BLaER1 (cell line): ENCODE data around the gene OSBPL10.

Experiments
- H3K27ac ChIP-seq: shearing (Covaris generic); formaldehyde crosslinking; 2 replicates; pipeline ENCODE4 v1.8.1; 2022
- H3K27me3 ChIP-seq: shearing (Covaris generic); formaldehyde crosslinking; 2 replicates; pipeline ENCODE4 v1.8.1; 2022
- H3K36me3 ChIP-seq: shearing (Covaris generic); formaldehyde crosslinking; 2 replicates; pipeline ENCODE4 v1.8.1; 2022
- H3K4me1 ChIP-seq: shearing (Covaris generic); formaldehyde crosslinking; 2 replicates; pipeline ENCODE4 v1.8.1; 2022
- H3K4me2 ChIP-seq: shearing (Covaris generic); formaldehyde crosslinking; 2 replicates; pipeline ENCODE4 v1.8.1; 2022
- H3K4me3 ChIP-seq: shearing (Covaris generic); formaldehyde crosslinking; 2 replicates; pipeline ENCODE4 v1.8.1; 2022
- H3K9ac ChIP-seq: shearing (Covaris generic); formaldehyde crosslinking; 2 replicates; pipeline ENCODE4 v1.8.1; 2022
- H3K9me3 ChIP-seq: shearing (Covaris generic); formaldehyde crosslinking; 2 replicates; pipeline ENCODE4 v1.8.1; 2022
- H4K20me1 ChIP-seq: shearing (Covaris generic); formaldehyde crosslinking; 2 replicates; pipeline ENCODE4 v1.8.1; 2022
- Cebpa-rat ChIP-seq: shearing (Covaris generic); IDR thresholded peaks from 2 replicates; pipeline ENCODE4 v1.8.1; 2022

OSBPL10 gene

DNA sequence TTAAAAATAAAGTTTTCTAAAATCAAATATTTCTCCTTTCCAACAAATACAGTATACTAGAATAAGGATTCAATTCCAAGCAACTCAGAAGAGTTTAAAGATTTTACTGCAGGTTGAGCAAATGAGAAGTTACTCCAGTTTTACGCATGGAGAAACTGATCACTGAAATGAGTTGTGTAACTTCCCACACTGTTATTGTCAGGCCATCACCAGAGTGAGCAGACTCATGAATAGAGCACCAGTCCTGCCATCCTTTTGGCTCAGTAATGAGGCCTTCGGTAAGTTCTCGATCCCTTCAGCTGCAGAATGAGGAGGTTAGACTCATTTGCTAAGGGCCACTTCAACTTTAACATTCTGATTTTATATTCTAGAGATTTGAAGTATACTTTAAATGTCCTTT, 48.1 kb downstream of the OSBPL10 start:
- Histone ChIP-seq H3K9me3 (no peaks in the 10 kb centered on the region), H3K27me3 (no peaks in the 10 kb centered on the region), H3K27ac (no peak overlapping the region), H4K20me1 (no peaks in the 10 kb centered on the region), H3K4me2 (no peak overlapping the region), H3K4me1 (peaks cover 8% of the 10 kb centered on the region; the same call in 1 of the 2 replicates), H3K9ac (no peak overlapping the region), H3K4me3 (no peak overlapping the region), H3K36me3 (no peaks in the 10 kb centered on the region)
- TF ChIP-seq Cebpa-rat: no peak

DNA sequence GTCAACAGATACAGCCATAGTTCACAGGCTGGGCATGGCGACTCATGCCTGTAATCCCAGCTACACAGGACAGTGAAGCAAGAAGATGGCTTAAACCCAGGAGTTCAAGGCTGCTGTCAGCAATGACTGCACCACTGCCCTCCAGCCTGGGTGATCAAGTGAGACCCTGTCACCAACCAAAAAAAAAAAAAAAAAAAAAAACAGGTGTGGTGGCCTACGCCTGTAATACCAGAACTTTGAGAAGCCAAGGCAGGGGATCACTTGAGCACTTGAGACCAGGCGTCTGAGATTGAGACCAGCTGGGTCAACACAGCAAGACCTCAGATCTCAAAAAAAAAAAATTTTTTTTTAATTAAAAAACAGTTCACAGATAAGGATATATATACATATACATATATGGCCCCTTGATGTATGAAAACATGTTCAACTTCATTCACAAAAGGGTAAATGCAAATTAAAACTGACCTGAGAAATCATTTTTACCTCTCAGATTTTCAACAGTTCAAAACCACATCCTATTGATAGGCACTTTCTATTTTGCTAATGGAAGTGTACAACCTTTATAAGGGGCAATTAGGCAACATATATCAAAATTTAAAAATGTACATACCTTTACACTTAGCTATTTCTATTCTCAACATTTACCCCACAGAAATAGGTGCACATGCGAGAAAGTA, 51.1 kb downstream of the OSBPL10 start:
- H3K9me3 ChIP-seq: no peaks in the 10 kb centered on the region
- H3K27me3 ChIP-seq: no peaks in the 10 kb centered on the region
- H3K36me3 ChIP-seq: no peaks in the 10 kb centered on the region
- TF ChIP-seq Cebpa-rat: no peak
- no peaks in the 10 kb centered on the region for H4K20me1 ChIP-seq
- no peak overlapping the region for H3K27ac ChIP-seq
- no peak overlapping the region for H3K9ac ChIP-seq
- H3K4me1 ChIP-seq: peaks cover 8% of the 10 kb centered on the region; the same call in 1 of the 2 replicates
- no peak overlapping the region for H3K4me3 ChIP-seq
- no peak overlapping the region for H3K4me2 ChIP-seq

DNA sequence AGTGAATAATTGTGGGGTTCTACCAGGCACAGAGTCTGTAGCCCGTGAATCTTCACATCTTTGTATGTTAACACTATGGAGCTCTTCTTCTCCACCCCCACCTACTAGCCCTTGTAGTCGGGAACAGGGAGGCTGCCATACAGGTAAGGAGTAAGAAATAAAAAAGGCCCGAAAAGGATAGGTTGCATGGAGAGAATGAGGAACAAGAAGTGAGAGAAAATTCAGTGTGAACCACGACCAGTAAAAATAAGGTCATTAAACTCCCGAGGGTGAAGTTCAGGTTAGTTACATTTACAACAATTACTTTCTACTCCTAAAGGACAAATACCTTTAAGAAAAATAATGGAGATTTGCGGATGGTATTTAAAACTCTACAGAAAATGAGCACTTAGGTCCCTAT, 53.3 kb downstream of the OSBPL10 start:
- Histone ChIP-seq H3K27ac (no peak overlapping the region), H3K36me3 (no peaks in the 10 kb centered on the region), H3K4me3 (no peak overlapping the region), H4K20me1 (no peaks in the 10 kb centered on the region), H3K9ac (no peak overlapping the region), H3K4me2 (no peak overlapping the region), H3K9me3 (no peaks in the 10 kb centered on the region), H3K4me1 (no peaks in the 10 kb centered on the region), H3K27me3 (no peaks in the 10 kb centered on the region)
- no peak for TF ChIP-seq Cebpa-rat

DNA sequence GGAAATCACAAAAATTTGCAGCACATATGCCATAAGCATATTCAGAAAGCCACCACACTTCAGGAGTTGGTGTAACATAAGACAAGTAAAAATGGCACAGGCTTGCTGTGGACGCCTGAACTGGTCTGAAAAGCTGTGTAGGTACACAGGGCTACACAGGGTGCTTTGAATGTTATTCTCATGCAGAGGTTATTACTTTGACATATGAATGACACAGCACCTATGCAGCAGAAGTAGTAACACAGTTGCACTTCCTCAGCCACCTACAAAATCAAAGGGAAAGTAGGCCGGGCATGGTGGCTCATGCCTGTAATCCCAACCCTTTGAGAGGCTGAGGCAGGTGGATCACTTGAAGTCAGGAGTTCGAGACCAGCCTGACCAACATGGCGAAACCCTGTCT, 54.5 kb downstream of the OSBPL10 start:
- Histone ChIP-seq H3K4me1 (no peaks in the 10 kb centered on the region), H3K4me3 (no peak overlapping the region), H3K36me3 (no peaks in the 10 kb centered on the region), H4K20me1 (no peaks in the 10 kb centered on the region), H3K27ac (no peak overlapping the region), H3K4me2 (no peak overlapping the region), H3K27me3 (no peaks in the 10 kb centered on the region), H3K9ac (no peak overlapping the region), H3K9me3 (no peaks in the 10 kb centered on the region)
- TF ChIP-seq Cebpa-rat: no peak

DNA sequence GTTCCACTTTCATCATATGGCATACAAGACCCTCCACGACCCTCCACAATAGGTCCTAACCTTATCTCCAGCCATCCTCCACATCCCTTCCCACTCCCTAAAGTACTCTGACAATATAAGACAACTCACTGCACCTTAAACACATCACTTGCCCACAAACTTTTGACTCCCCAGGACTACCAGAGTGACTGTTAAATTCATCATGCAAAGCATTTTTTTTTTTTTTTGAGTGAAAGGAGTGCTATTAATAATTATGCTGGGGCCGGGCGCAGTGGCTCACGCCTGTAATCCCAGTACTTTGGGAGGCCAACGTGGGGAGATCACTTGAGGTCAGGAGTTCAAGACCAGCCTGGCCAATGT, 55.8 kb downstream of the OSBPL10 start:
- H4K20me1 ChIP-seq: no peaks in the 10 kb centered on the region
- H3K4me2 ChIP-seq: no peak overlapping the region
- H3K4me3 ChIP-seq: no peak overlapping the region
- H3K9ac ChIP-seq: no peak overlapping the region
- no peak for TF ChIP-seq Cebpa-rat
- H3K4me1 ChIP-seq: no peaks in the 10 kb centered on the region
- no peaks in the 10 kb centered on the region for H3K36me3 ChIP-seq
- no peak overlapping the region for H3K27ac ChIP-seq
- no peaks in the 10 kb centered on the region for H3K27me3 ChIP-seq
- peaks cover 6% of the 10 kb centered on the region for H3K9me3 ChIP-seq

DNA sequence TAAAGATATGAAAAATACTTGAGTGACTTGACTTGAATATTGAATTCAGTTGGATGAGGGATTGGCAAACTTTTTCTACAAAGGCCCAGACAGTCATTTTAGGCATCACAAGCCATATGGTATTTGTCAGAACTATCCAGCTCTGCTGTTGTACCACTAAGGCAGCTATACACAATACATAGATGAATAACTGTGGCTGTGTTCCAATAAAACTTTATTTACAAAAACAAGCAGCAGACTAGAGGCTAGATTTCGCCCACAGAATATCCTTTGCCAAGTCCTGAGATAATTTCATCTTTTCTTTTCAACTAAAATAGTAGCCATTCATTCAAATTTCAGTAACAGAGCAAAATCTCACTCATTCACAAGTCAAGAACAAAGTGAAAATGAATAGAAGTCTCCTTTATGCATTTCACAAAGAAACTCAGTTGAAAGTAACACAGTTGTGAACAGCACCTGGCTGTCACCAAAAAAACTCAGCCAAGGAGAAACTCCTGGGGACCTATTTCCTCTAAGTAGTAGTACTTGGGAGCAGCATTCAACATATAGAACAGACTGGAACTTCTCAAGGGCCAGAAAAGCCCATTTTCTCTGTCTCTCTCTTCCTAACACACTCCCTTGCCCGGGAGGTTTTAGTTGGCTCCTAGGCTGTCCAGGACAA, 56.3 kb downstream of the OSBPL10 start:
- peaks cover 12% of the 10 kb centered on the region for H3K9me3 ChIP-seq
- H3K36me3 ChIP-seq: no peaks in the 10 kb centered on the region
- H3K9ac ChIP-seq: no peak overlapping the region
- H3K27ac ChIP-seq: no peak overlapping the region
- no peak for TF ChIP-seq Cebpa-rat
- no peaks in the 10 kb centered on the region for H3K4me1 ChIP-seq
- H3K4me3 ChIP-seq: no peak overlapping the region
- no peak overlapping the region for H3K4me2 ChIP-seq
- no peaks in the 10 kb centered on the region for H3K27me3 ChIP-seq
- H4K20me1 ChIP-seq: no peaks in the 10 kb centered on the region

DNA sequence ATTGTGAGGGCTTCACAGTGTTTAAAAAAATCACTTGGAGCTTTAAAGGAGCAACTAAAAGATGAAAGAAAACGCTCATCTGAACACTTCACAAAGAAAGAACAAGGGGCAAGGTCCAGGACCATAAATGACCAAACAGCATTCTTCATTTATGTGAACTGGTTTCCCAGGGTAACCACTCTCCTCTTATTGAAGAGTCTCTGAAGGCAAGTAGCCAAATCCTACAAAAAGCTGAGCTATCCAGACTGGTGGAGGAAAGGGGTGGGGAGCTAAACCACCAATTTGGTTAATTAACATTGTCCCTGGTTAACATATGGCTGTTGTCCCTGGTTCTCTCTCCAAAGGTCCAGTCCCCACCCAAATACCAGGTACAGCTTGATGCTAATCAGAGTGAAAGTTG, 58.1 kb downstream of the OSBPL10 start:
- Histone ChIP-seq H3K4me2 (no peak overlapping the region), H3K9ac (no peak overlapping the region), H3K4me3 (no peak overlapping the region), H3K27me3 (no peaks in the 10 kb centered on the region), H3K27ac (no peak overlapping the region), H3K4me1 (peaks cover 7% of the 10 kb centered on the region), H3K36me3 (no peaks in the 10 kb centered on the region), H3K9me3 (peaks cover 18% of the 10 kb centered on the region), H4K20me1 (no peaks in the 10 kb centered on the region)
- no peak for TF ChIP-seq Cebpa-rat

DNA sequence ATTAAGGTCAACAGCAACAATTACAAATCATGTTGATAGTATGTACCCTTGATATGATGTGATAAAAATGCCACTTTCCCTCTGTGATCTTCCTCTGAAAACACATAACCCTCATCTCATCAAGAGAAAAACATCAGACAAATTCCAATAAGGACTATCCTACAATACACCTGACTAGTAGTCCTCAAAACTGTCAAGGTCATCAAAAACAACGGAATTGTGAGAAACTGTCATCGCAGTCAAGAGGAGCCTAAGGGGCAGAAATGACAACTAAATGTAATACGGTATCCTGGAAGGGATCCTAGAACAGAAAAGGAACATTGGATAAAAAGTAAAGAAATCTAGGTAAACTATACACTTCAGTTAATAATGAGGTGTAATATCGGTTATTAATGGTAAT, 59.2 kb downstream of the OSBPL10 start:
- TF ChIP-seq Cebpa-rat: no peak
- Histone ChIP-seq H3K4me2 (no peak overlapping the region), H3K9ac (no peak overlapping the region), H3K27me3 (no peaks in the 10 kb centered on the region), H3K9me3 (peaks cover 18% of the 10 kb centered on the region), H3K27ac (no peak overlapping the region), H3K4me3 (no peak overlapping the region), H3K4me1 (peaks cover 11% of the 10 kb centered on the region), H3K36me3 (no peaks in the 10 kb centered on the region), H4K20me1 (no peaks in the 10 kb centered on the region)

DNA sequence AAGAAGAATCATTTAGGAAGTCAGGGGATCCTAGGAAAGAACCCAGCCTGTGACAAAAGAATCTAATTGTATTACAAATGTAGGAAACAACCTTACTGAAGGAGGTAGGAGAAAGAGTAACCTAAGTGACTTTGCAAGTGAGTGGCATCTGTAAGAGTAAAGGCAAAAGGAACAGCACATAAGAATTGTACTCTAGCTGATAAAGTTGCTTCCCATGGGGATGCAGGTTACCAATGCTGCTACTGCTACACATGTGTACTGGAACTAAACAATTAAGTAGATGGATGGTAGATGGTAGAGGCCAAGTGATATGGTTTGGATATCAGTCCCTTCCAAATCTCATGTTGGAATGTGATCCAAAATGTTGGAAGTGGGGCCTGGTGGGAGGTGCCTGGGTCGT, 60.8 kb downstream of the OSBPL10 start:
- H3K27me3 ChIP-seq: no peaks in the 10 kb centered on the region
- H3K4me1 ChIP-seq: peaks cover 11% of the 10 kb centered on the region
- no peaks in the 10 kb centered on the region for H4K20me1 ChIP-seq
- H3K4me2 ChIP-seq: no peak overlapping the region
- H3K36me3 ChIP-seq: no peaks in the 10 kb centered on the region
- no peak overlapping the region for H3K27ac ChIP-seq
- peaks cover 18% of the 10 kb centered on the region for H3K9me3 ChIP-seq
- no peak overlapping the region for H3K4me3 ChIP-seq
- TF ChIP-seq Cebpa-rat: no peak
- no peak overlapping the region for H3K9ac ChIP-seq

DNA sequence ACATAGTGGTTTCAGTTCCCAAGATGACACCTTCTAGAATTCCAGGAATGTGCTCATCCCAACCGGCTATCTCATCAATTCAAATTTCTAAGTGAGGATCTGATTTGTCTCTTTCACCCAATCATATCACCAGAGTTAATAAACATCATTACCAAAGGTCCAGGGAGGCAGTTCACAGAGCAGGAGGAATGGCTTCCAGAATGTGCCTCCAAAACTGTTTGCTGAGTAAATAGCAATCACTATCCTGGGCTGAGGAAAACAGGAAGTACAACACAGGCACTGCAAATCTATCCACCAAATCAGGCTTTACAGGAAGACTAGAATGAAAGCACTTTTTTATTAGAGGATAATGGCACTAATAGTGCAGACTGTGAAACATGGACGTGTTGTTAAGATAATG, 61.5 kb downstream of the OSBPL10 start:
- Histone ChIP-seq H3K27ac (no peak overlapping the region), H3K4me3 (no peak overlapping the region), H3K27me3 (no peaks in the 10 kb centered on the region), H3K4me1 (peaks cover 11% of the 10 kb centered on the region), H4K20me1 (no peaks in the 10 kb centered on the region), H3K4me2 (no peak overlapping the region), H3K9me3 (peaks cover 18% of the 10 kb centered on the region), H3K36me3 (no peaks in the 10 kb centered on the region), H3K9ac (no peak overlapping the region)
- TF ChIP-seq Cebpa-rat: no peak
